ENCODE data around the gene GMFB. TPM values are rescaled to one million over a fixed set of nuclear protein-coding genes. Genes with fewer than 3 reads are reported as not detected.
A peak's percentile ranks its signal among the peaks of the same experiment; 100 is the strongest.

Gene GMFB
- total RNA-seq, 1 experiment from 2014 or later, result 134 TPM

DNA sequence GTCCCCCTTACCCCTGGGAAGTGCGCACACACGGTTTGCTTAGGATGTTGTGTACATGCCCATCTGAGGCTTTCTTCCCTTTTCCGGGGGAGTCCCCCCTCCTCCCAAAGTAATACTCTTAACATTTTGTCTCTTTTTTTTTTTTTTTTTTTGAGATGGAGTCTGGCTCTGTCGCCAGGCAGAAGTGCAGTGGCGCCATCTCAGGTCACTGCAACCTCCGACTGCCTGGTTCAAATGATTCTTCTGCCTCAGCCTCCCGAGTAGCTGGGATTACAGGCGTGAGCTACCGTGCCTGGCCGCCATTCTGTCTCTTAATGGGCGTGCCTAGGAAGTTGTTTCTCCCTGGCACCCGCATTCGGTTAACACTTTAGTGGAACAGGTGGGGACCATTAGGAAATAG is 4.5 kb upstream of the GMFB start:
- DNase-seq (ENCODE audit: low read depth), result no peak

DNA sequence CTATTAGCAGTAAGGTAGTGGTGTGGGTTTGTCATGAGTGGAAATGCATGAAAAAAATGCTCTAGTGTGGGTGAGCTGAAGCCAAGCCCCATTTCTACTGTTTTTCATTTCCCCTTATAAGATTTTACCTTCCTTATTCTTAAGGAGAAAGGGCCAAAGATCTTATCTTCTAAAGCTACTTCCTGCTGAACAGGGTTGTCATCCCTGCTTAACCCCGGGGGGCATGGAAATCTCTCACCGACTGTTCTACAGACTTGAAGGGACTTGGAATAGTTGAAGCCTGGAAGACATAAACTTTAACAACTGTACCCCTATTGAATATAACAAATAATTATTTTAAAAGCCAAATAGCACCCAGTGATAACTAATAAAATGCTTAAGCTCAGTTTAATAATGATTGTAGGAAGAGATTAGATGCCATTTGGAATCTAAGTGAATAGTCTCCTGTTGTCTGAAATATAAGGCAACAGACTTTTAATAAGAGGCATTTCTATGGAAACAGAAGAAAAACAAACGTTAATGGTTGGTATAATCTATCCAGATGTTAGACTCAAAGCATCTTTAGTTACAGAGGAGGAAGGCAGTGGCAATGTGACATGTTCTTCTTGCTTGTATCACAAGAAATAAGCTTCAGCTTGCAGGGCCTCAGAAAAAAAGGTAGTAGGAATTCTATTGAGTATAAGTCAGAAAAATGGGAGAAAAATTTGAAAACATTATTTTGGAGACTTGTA is 1.8 kb upstream of the GMFB start:
- no peak for DNase-seq (ENCODE audit: low read depth)

DNA sequence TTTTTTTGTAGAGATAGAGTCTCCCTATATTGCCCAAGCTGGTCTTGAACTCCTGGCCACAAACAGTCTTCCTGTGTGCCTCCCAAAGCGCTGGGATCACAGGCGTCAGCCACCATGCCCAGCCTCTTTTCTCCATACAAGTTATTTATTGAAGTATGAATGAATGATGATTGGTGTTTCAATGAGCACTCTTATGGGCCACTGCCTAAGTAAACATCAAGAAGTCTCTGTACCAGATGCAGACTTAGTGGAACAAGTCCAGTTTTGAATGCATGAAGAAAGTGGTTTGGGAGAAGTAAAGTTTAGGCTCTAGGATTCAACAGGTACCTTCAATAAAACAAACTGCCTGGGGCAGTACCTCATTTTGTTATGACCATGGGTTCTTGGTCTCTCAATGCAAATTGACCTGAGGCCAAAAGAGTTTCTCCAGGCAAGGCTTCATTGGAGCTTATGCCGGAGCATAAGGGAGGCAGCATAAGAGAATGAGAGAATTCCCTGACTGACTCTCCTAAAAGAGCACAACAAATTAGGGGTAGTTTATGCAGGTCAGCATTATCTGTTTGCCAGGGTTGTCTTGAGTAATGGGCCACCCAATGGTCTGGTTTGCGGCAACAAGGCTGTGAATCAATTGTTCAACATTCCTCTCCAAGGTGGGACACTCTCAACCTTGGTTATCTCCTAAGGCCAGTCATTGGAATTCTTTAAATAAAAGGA is 1.1 kb upstream of the GMFB start:
- no peak for DNase-seq (ENCODE audit: low read depth)

DNA sequence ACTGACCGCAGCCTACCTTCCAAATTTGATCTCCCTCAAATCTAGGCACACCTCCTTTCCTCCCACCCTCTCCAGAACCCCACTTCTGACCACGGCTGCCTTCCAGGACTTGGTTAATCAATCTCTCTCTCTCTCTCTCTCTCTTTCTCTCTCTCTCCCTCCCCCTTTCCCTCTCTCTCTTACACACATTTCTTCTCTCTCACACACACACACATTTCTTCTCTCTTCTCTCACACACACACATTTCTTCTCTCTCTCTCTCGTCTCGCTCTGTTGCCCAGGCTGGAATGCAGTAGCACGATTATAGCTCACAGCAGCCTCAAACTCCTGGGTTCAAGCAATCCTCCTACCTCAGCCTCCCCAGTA is 521 bp upstream of the GMFB start:
- DNase-seq (ENCODE audit: low read depth), result no peak

DNA sequence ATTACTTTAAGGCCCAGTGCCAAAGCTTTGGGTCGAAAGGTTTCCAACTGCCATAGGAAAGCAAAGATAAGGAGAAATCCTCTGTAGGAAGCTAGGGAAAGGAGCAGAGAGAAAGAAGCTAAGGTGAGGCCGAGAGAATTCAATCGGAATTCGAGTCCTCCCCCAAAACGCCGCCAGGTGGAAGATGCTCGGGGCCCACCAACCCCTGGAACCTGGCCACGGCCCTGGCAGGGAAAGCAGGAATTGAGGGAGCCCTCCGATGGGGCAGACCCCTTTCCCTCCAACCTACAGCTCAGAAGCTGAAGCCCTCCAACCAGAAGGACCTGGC is 498 bp downstream of the GMFB start:
- no peak for DNase-seq (ENCODE audit: low read depth)

DNA sequence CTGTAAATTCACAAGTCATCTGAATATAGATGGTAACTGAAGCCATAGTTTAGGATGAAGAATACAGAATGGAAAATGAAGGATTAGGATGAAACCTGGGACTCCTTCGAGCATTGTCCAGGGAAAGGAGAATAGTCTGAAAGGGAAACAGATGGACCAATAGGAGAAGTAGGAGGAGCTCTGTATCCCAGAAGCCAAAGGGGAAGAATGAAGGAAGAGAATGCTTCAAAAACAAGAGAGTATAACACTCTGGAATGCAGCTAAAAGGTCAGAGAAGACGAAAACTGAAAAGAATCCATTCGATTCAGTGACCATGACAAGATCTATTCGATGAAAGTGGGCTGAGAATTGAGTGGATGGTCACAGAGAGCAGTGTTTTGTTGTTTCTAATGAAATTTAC is 1.0 kb downstream of the GMFB start:
- DNase-seq (ENCODE audit: low read depth), result peak; percentile 46

DNA sequence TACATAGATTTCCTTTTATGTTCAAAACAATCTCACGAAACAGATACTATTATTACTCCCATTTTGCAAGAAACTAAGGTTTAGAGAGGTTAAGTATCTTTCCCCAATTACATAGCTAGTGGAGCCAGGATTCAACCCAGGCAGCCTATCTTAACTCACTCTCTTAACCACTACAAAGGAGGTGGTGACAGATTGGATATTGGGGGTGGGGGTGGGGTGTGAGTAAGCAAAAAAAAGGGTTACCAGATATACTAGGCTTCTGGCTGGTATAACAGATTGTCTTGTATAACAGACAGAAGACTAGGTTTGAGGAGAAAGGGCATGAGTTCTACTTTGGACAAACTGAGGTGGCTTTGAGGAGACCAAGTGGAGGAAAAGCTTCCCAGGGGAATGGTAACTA is 2.1 kb downstream of the GMFB start:
- DNase-seq (ENCODE audit: low read depth), result no peak

DNA sequence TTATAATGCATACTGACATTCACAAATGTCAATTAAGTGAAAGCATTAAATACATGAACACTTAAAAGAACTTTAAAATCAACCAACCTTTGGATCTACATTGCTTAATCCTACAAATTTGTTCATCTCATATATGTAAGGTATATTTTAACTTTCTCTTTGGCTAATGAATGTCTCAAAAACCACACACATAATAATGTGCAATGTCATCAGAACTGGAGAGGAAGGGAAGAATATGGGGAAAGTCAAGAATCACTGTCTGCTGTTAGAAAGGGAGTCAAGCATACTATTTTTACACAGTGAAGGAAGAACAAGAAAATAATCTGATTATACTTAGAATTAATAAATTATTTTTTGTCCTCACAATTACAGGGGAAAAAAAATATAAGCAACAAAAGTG is 4.9 kb downstream of the GMFB start:
- no peak for DNase-seq (ENCODE audit: low read depth)

DNA sequence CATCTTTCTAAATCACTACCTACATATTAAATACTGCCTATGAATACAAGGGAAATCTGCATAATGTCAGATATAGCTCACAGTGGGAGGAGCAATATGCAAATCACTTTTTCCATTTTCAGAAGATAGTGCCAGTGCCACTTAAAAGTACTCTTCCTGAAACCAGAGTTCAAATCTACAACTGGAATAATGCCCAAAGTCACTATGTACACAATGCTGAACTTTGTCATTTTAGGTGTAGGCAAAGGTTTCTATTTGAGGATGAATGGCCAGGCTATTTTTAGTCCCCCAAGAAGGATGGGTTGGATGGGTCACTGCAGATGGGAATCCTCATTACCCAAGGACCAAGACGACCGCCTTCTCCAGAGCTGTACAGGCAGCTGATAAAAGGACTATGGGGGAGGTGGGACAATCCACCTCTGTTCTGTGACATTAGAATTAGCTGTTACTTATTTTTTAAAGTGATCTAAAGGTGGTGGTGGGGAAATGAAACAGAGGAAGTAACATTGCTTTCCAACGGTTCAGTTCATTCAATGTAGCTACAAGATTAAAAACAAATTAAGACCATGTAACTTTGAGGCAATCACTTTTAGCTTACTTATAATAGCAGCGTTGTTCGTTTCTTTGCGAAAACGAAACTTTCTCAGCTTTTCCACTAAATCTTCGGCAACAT is 5.6 kb downstream of the GMFB start:
- no peak for DNase-seq (ENCODE audit: low read depth)

DNA sequence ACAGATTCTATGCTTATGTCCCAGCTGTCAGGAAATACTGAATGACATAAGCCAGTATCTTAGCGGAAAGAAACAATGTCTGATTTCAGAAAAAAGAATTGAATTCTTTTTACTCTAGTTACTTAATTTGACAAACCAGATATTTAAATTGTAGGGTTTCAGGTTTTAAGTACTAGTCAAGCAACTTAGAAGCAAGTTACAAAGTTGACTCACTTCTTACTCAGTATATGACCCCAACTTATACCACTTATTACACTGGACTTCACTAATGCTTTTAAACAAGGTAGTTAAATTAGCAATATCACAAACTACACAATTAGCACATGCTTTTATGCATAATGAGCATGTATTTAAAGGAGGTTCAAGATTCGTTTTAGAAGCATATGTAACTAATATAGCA is 7.1 kb downstream of the GMFB start:
- DNase-seq (ENCODE audit: low read depth), result no peak

DNA sequence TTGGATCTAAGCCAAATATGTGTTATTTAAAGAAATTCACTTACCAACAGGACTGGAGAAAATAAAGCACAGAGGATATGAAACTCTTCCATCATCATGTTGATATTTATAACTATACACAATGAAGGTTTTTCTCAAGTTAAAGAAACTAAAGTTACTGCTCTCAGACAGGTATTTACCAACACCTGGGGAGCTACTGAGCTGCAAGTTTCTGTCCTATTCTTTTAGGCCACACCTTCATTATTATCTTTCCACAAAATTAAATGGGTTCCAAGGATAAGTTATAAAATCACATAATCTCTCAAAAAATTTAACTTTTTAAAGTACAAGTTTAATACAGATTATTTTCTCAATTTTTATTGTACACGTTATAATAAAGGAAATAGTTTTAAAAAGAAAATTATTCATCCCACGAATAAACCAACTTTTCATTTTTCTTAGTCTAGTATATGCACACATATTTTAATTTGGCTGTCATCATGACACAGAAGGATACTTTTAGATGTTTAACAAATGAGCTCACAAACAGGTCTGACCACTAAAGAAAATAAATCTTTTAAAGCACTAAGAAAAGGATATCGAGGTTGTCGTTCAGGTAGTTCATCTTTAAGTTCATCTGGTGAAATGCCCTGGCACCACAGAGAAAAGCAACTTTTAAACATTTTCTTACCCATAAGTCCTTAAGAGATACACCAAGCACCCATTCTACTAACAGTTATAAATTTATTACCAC is 7.8 kb downstream of the GMFB start:
- DNase-seq (ENCODE audit: low read depth), result no peak

DNA sequence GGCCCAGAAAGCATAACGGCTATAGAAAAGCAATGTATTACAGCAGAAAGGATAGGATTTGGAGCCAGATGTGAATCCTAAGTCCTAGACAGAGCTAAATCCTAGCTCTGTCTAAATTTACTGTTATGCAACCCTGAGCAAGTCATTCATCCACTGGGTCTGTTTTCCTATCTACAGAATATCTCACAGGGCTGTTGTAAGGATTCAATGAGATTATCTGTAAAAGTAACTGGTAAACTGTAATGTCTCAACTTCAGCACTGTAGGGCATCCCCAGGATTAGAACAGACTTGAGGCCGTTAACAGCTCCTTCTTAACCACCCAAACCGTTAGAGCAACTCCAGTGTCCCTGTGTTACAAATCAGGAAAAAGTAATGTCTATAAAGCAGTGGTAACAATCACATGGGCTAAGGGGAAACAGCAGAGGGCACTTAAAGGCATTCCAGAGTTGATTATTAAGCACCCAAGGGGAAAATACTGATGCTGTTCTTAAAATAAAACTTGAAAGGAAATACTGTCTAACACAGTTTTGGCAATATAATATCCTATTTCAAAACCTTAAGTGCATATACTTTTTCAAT is 10.1 kb downstream of the GMFB start:
- no peak for DNase-seq (ENCODE audit: low read depth)

DNA sequence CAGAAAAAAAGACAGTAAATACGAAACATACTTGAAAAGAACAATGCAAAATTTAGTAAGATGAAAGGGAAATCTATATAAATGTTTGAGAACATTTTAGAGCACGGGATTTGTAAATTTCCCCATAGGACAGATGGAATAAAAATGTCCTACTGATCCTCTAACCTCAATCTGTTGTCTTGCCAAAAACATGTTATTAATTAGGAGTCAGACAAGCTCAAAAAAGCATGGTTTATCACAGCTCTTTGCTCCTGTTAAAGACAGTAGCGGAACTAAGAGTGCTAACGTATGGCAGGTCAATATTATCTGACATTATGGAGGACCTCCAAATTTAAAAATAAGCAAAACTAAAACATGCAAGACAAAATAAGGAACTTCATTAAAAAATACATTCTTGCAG is 12.9 kb downstream of the GMFB start:
- DNase-seq (ENCODE audit: low read depth), result no peak

DNA sequence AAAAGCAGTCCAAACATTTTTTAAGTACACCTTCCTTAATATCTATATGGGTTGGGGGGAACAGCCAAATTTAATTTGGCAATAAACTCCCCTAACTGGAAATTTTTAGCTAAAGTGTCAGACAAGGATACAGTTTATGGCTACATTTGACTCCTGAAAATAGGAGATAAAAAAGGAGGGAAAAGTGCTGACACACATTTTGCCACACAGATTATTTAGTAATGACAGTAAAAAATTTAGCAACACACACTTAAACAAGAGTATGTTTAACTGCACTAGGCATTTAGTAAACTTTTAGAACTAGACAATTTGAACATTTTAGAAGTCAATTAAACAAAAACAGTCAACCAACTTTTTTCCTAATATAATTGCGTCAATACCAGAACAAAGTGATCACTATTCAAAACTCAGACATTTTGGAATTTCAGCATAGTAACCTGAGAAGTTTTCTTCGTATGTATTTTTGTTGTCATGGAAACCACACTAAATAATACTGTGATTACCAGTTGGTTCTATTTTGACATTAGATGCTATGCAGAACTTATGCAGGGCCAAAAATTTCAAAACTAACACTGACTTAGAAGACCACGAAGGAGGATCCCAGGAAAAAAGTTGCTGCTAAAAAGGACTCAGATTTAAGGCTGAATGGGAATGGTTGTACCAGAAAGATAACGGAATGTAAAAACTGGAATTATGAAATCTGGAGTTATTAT is 13.4 kb downstream of the GMFB start:
- DNase-seq (ENCODE audit: low read depth), result no peak

DNA sequence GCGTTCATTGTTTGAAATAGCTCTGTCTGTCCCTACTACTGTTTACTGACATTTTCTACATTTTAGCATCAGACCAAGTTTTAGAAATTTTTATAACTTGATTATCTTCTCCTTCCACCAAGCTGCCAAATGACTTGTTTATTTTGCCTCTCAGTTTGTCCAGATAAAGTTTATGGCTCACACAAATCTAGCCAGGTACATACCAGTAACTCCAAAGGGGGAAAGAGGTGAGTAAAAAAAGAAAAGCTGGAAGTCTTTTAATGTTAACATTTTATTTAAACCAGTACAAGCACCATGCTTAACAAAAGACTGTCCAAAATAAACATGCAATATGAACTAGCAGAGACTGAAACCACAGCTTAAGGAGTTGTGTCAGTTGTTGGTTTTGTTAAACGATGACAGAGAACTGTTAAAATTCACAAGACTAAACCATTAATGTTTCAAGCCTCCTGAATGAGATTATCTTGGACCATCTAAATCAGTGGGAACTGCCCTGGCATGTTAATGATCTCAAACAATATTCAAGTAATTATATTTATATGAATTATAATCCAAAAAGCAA is 14.5 kb downstream of the GMFB start:
- DNase-seq (ENCODE audit: low read depth), result no peak

DNA sequence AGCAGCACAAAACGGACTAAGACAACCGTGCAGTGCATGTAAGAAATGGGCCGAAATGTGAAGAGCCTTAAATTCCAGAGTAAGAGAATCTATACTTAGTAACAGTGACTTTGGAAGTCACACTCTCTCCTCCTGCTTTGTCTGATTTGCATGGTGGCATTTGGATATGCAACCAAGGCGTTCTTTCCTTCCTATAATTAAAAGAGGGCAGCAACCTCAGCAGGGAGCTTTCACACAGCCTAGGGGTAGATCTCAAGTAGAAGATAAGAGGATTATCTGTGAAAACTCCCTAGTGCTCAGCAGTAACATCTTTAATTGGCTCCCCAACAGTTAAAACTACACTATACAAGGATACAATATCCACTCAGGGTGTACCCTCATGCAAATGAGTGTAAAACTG is 16.5 kb downstream of the GMFB start:
- DNase-seq (ENCODE audit: low read depth), result no peak

DNA sequence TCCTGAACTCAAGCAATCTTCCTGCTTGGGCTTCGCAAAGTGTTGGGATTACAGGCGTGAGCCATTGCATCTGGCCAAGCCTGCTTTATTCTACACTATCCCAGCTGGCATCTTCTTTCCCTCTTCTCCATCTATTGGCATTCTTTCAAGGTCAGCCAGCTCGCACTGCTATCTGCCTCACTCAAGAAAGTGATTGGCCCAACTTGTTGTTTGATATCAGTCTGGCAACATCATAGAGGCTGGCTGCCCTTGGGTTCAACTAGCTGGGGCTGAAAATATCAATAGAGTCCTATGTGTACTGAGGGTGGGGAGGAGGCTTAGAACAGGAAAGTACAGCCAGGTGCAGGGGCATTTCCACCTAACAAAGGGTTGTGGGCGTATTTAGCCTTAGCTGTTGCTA is 17.1 kb downstream of the GMFB start:
- no peak for DNase-seq (ENCODE audit: low read depth)

DNA sequence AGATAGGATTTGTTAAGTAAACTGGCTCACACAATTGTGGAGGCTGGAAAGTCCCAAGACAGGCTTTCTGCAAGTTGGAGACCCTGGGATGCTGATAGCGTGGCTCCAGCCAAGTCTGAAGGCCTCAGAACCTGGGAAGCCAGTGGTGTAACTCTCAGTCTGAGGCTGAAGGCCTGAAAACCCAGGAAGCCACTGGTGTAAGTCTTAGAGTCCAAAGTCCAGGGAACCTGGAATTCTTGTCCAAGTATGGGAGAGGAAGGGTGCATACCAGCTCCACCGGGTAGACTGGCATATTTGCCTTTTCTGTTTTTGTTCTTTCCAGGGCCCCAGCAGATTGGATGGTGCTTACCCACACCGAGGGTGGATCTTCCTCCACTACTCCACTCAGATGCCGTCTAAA is 18.1 kb downstream of the GMFB start:
- DNase-seq (ENCODE audit: low read depth), result no peak

DNA sequence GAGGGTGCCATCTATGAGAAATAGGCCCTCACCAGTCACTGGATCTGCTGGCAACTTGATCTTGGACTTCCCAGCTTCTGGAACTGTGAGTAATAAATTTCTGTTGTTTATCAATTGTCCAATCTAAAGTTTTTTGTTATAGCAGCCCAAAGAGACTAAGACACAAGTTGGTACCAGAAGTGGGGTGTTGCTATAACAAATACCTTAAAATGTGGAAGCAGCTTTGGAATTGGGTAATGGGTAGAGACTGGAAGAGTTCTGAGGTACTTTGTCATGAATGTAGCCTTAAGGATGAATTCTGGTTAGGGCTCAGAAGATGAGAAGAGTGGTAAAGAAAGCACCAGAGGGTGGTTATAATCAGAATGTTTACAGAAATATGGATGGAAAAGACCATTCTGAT is 21.5 kb downstream of the GMFB start:
- no peak for DNase-seq (ENCODE audit: low read depth)

DNA sequence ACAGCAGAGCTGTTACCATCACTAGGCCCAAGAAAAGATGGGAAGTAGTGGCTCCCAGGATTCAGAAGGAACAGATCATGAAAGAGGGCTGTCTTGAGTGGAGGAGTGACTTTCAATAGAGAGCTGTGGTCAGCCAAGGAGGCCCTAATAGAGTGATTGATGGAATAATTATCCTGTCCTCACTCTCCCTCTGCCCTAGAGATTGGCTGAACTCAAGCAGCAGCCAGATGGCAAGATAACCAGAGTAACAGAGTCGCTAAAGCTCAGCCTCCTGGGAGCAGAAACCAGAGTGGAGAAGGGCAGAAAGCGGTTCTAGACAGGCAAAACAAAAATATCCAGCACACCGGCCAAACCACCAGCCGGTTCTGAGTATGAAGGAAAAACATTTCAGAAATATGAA is 23.1 kb downstream of the GMFB start:
- DNase-seq (ENCODE audit: low read depth), result no peak

DNA sequence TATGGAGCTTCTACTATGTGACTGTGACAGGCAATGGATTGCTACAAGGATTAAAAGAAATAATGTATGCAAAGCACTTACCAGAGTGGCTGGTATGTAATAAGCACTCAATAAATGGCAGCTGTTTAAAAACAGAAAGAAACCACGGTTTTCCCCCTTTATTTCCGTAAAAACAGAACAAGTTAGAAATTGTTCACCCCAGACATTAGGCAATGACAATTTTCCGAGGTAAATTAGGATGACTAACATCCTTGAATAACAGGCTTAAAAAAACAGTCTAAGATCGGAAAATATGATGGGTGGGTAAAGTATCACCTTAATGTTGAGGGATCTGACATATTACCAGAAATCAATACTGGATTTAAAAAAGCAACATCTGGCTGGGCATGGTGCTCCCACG is 26.7 kb downstream of the GMFB start:
- DNase-seq (ENCODE audit: low read depth), result no peak

All from HT1080 (cell line).